Loucy (cell line): ENCODE measurements around the gene ANGPTL8.

Experiments used
- EZH2phosphoT487 ChIP-seq: fragments of 200-600 bp; IDR thresholded peaks from 2 replicates; pipeline ENCODE4 v1.6.1; 2018; ENCODE audit warnings: antibody characterized with exemption, mild to moderate bottlenecking, moderate library complexity, borderline replicate concordance
- TF ChIP-seq, protein P1 (sequence below): fragments of 200-600 bp; sonication (generic); conservative IDR thresholded peaks from 2 replicates; pipeline ENCODE4 v1.5.1; 2014; ENCODE audit warnings: mild to moderate bottlenecking, antibody characterized with exemption, low read length

DNA sequence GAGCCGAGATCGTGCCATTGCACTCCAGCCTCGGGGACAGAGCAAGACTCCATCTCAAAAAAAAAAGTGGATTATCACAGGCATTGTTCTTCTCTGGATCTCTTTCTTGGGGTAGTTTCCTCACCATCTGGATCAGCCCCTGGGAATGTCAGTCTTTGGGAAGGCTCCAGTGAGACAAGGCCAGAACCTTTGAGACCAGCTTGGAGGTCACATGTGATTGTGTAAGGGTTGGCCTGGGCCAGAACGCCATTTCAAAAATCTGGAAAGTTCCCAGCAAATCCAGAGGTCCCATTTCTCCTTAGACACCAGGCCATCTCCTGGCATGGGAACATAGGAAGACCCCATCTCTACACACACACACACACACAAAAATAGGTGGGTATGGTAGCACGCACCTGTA is 14.2 kb upstream of the ANGPTL8 start:
- no peak for TF ChIP-seq EZH2phosphoT487
- TF ChIP-seq, protein P1, sequence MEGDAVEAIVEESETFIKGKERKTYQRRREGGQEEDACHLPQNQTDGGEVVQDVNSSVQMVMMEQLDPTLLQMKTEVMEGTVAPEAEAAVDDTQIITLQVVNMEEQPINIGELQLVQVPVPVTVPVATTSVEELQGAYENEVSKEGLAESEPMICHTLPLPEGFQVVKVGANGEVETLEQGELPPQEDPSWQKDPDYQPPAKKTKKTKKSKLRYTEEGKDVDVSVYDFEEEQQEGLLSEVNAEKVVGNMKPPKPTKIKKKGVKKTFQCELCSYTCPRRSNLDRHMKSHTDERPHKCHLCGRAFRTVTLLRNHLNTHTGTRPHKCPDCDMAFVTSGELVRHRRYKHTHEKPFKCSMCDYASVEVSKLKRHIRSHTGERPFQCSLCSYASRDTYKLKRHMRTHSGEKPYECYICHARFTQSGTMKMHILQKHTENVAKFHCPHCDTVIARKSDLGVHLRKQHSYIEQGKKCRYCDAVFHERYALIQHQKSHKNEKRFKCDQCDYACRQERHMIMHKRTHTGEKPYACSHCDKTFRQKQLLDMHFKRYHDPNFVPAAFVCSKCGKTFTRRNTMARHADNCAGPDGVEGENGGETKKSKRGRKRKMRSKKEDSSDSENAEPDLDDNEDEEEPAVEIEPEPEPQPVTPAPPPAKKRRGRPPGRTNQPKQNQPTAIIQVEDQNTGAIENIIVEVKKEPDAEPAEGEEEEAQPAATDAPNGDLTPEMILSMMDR: no peak
